Measurements from ENCODE around the gene ARHGEF26. TPM values are rescaled to one million over a fixed set of nuclear protein-coding genes. Genes with fewer than 3 reads are reported as not detected.

Gene ARHGEF26
- total RNA-seq, 4 donors from 2014 or later: 30.6 to 49.3 (median 37.8) TPM

GRCh38 chr3:154224866-154225265 is 103.7 kb downstream of the ARHGEF26 start:
- H3K4me1 ChIP-seq: no peaks in the 10 kb centered on the region
- DNase-seq (ENCODE audit: low spot score in 2 of 2): no peak
- no peaks in the 10 kb centered on the region for H3K9me3 ChIP-seq
- H3K27me3 ChIP-seq: no peaks in the 10 kb centered on the region
- H3K4me3 ChIP-seq: no peak overlapping the region
- H3K36me3 ChIP-seq: peaks cover 3% of the 10 kb centered on the region
- no peak overlapping the region for H3K27ac ChIP-seq
- no peak for TF ChIP-seq EP300 (IDR thresholded peaks at IDR 0.05)
- TF ChIP-seq POLR2AphosphoS5 (IDR thresholded peaks at IDR 0.05): no peak
- TF ChIP-seq CTCF (IDR thresholded peaks at IDR 0.05): no peak
- TF ChIP-seq POLR2A (IDR thresholded peaks at IDR 0.05): no peak

GRCh38 chr3:154225536-154225935 is 104.3 kb downstream of the ARHGEF26 start:
- no peak for DNase-seq (ENCODE audit: low spot score in 2 of 2)
- 86% methylated on average over 2 of the region's 2 CpGs for WGBS
- Histone ChIP-seq H3K4me3 (no peak overlapping the region), H3K27me3 (no peaks in the 10 kb centered on the region), H3K27ac (no peak overlapping the region), H3K4me1 (no peaks in the 10 kb centered on the region), H3K36me3 (peaks cover under 1% of the 10 kb centered on the region), H3K9me3 (no peaks in the 10 kb centered on the region)
- no peak for TF ChIP-seq POLR2A (IDR thresholded peaks at IDR 0.05)

- H3K4me1 ChIP-seq: no peaks in the 10 kb centered on the region
- 68% methylated on average over 3 of the region's 3 CpGs for WGBS
- no peak overlapping the region for H3K4me3 ChIP-seq
- TF ChIP-seq EP300 (IDR thresholded peaks at IDR 0.05) (no peak), POLR2A (IDR thresholded peaks at IDR 0.05) (no peak), CTCF (IDR thresholded peaks at IDR 0.05) (no peak), POLR2AphosphoS5 (IDR thresholded peaks at IDR 0.05) (no peak)
- no peak for DNase-seq (ENCODE audit: low spot score in 2 of 2)
- H3K9me3 ChIP-seq: no peaks in the 10 kb centered on the region
- H3K36me3 ChIP-seq: no peaks in the 10 kb centered on the region
- no peaks in the 10 kb centered on the region for H3K27me3 ChIP-seq
- no peak overlapping the region for H3K27ac ChIP-seq
These were observed 106.3 kb downstream of the ARHGEF26 start for GRCh38 chr3:154227531-154227930.

GRCh38 chr3:154228561-154229216 is 107.5 kb downstream of the ARHGEF26 start:
- no peaks in the 10 kb centered on the region for H3K9me3 ChIP-seq
- no peak for TF ChIP-seq POLR2A (IDR thresholded peaks at IDR 0.05)
- TF ChIP-seq POLR2AphosphoS5 (IDR thresholded peaks at IDR 0.05): no peak
- TF ChIP-seq EP300 (IDR thresholded peaks at IDR 0.05): no peak
- TF ChIP-seq CTCF (IDR thresholded peaks at IDR 0.05): no peak
- H3K36me3 ChIP-seq: no peaks in the 10 kb centered on the region
- H3K27me3 ChIP-seq: no peaks in the 10 kb centered on the region
- DNase-seq (ENCODE audit: low spot score in 2 of 2): no peak
- no peak overlapping the region for H3K27ac ChIP-seq
- 89% methylated on average over 6 of the region's 6 CpGs for WGBS
- H3K4me3 ChIP-seq: no peak overlapping the region
- H3K4me1 ChIP-seq: no peaks in the 10 kb centered on the region

- H3K9me3 ChIP-seq: no peaks in the 10 kb centered on the region
- H3K36me3 ChIP-seq: no peaks in the 10 kb centered on the region
- TF ChIP-seq CTCF (IDR thresholded peaks at IDR 0.05): no peak
- TF ChIP-seq EP300 (IDR thresholded peaks at IDR 0.05): no peak
- no peak for TF ChIP-seq POLR2A (IDR thresholded peaks at IDR 0.05)
- TF ChIP-seq POLR2AphosphoS5 (IDR thresholded peaks at IDR 0.05): no peak
- no peaks in the 10 kb centered on the region for H3K4me1 ChIP-seq
- DNase-seq (ENCODE audit: low spot score in 2 of 2): no peak
- no peaks in the 10 kb centered on the region for H3K27me3 ChIP-seq
- no peak overlapping the region for H3K27ac ChIP-seq
- WGBS: 82% methylated on average over 2 of the region's 2 CpGs
- H3K4me3 ChIP-seq: no peak overlapping the region
These were observed 108.0 kb downstream of the ARHGEF26 start for GRCh38 chr3:154229217-154229590.

- H3K4me1 ChIP-seq: no peaks in the 10 kb centered on the region
- TF ChIP-seq POLR2A (IDR thresholded peaks at IDR 0.05) (no peak), EP300 (IDR thresholded peaks at IDR 0.05) (no peak), CTCF (IDR thresholded peaks at IDR 0.05) (no peak), POLR2AphosphoS5 (IDR thresholded peaks at IDR 0.05) (no peak)
- WGBS: 98% methylated on average over 1 of the region's 1 CpG
- H3K27ac ChIP-seq: no peak overlapping the region
- no peak overlapping the region for H3K4me3 ChIP-seq
- no peaks in the 10 kb centered on the region for H3K9me3 ChIP-seq
- H3K27me3 ChIP-seq: no peaks in the 10 kb centered on the region
- H3K36me3 ChIP-seq: peaks cover 3% of the 10 kb centered on the region
- DNase-seq (ENCODE audit: low spot score in 2 of 2): no peak
These were observed 114.1 kb downstream of the ARHGEF26 start for GRCh38 chr3:154235330-154235729.
